GM18505 (cell line): Measurements from ENCODE around the gene TMEM123.

Experiments
- ATAC-seq: cut with Tn5 transposase; IDR thresholded peaks from one replicate; pipeline ENCODE4 v1.9.1; 2021; ENCODE audit not compliant: unreplicated experiment
- POLR2A ChIP-seq: IDR thresholded peaks from 4 replicates; pipeline ENCODE4 v1.6.1; 2011; ENCODE audit warnings: borderline replicate concordance; ENCODE audit not compliant: insufficient read depth, insufficient read length; ENCODE audit errors: extremely low read depth

Gene TMEM123

GRCh38 chr11:102420547-102420946 is 32.0 kb downstream of the TMEM123 start:
- ATAC-seq = peak; percentile 66
- TF ChIP-seq POLR2A = no peak

DNA sequence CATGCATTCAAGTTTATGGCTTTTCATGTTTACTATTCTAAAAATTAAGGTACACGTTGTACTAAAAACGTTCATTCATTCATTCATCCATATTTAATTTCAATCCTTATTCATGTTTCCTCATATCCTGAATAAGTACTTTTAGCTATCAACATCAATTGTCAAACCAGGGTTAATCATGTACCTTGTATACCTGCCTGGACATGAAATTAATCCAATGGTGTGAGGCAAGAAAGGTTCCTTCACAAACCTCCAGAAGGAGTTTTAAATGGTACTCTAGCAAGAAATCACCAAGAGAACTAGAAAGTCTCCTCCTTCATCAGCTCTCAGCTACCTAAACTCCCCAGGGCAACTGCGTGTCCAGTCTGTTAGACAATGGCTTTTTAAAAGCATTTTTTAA is 33.4 kb downstream of the TMEM123 start:
- no peak for TF ChIP-seq POLR2A
- ATAC-seq = no peak

DNA sequence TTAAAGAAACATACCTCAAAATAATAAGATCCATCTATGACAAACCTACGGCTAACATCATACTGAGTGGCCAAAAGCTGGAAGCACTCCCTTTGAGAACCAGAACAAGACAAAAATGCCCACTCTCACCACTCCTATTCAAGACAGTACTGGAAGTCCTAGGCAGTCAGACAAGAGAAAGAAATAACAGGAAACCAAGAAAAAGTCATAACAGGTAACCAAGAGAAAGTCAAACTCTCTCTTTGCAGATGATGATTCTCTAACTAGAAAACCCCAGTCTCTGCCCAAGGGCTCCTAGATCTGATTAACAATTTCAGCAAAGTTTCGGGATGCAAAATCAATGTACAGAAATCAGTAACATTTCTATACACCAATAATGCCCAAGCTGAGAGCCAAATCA is 35.6 kb downstream of the TMEM123 start:
- TF ChIP-seq POLR2A = no peak
- ATAC-seq = no peak

DNA sequence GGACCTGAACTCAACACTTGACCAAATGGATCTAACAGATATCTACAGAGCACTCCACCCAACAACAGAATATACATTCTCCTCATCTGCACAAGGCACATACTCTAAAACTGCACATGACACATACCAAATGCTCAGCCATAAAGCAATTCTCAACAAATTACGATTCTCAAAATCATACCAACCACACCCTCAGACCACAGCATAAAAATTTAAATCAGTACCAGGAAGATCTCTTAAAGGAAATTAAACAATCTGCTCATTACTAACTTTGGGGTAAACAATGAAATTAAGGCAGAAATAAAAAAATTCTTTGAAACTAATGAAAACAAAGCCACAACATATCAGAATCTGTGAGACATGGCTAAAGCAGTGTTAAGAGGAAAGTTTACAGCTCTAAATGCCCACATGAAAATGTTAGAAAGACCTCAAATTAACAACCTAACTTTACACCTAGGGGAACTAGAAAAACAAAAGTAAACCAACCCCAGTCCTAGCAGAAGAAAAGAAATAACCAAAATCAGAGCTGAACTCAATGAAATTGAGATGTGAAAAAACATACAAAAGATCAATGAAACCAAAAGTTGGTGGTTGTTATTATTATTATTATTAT is 37.2 kb downstream of the TMEM123 start:
- no peak for TF ChIP-seq POLR2A
- no peak for ATAC-seq

- no peak for TF ChIP-seq POLR2A
- ATAC-seq = no peak
Observed at GRCh38 chr11:102414559-102414958, 38.0 kb downstream of the TMEM123 start.

GRCh38 chr11:102413497-102413896 is 39.1 kb downstream of the TMEM123 start:
- no peak for TF ChIP-seq POLR2A
- no peak for ATAC-seq

GRCh38 chr11:102411142-102411541 is 41.4 kb downstream of the TMEM123 start:
- ATAC-seq = no peak
- TF ChIP-seq POLR2A = no peak

DNA sequence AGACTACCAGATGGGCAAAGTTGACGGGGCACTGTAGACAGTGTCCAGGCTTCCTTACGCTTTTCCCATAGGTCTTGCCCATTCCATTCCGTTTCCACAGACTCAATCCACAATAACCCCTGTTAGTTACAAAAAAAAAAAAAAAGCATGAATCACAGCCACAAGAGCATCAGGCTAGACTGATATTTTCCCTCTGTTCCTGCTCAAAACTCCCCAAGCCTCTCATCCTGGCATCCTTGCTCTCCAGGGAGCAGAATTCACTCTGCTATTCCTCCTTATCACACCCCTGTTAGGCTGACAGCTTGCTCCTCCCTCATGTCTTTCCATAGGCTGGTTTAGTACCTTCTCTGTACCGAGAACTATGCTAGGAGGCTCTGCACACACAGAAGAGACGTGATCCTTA is 42.2 kb downstream of the TMEM123 start:
- TF ChIP-seq POLR2A = no peak
- ATAC-seq = no peak

DNA sequence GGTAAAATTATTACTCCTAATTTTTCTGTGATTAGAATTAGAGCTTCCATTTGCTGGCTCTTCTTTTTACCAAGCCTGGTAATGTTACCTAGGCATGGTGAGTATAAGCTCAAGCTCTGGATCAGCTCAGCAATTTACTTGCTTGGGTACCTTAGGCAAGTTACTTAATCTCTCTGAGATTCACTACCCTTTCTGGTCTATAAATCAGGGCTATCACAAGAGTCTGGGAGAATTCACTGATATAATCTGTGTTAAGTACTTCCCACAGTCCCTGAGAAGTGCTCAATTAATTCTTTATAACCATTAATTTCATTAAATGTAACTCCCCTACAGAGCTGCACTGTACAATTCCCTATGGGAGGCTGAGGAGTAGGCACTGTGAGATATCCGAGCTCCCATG is 44.2 kb downstream of the TMEM123 start:
- ATAC-seq = no peak
- no peak for TF ChIP-seq POLR2A

DNA sequence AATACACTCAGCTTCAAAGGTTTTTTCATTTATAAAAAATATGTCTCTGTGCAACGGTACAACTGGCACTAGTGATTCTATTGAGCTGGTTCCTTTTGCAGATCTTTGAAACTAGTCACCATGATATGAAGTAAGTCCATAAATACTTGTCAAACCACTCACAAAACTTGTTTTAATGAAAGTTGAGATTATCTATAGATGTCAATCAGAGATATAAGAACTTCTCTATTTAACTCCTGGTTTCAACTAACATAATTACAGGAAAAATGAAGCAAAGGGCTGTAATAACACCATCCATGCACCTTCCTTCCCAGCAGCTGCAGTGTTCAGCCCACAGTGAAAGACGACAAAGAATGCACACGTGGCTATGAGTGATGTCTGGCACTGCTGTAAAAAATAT is 44.7 kb downstream of the TMEM123 start:
- ATAC-seq = no peak
- TF ChIP-seq POLR2A = no peak

GRCh38 chr11:102406099-102406498 is 46.5 kb downstream of the TMEM123 start:
- TF ChIP-seq POLR2A = no peak
- no peak for ATAC-seq

DNA sequence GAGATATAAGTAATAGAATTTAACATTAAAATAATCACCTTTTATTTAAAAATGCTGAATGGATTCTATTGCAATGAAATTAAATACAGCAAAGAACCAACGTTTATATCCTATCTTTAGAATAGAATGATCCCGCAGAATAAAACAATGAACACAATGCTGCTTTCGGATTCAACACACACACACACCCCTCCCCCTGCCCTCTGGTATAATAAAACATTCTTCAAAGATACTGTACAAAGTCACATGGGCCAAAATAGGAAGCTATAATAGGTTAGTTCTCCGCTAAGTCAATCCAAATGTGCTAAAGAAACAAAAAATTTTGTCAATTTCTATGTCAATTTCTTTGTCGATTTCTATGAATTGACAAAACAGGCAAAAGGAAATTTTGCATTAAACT is 47.1 kb downstream of the TMEM123 start:
- no peak for TF ChIP-seq POLR2A
- ATAC-seq = no peak

DNA sequence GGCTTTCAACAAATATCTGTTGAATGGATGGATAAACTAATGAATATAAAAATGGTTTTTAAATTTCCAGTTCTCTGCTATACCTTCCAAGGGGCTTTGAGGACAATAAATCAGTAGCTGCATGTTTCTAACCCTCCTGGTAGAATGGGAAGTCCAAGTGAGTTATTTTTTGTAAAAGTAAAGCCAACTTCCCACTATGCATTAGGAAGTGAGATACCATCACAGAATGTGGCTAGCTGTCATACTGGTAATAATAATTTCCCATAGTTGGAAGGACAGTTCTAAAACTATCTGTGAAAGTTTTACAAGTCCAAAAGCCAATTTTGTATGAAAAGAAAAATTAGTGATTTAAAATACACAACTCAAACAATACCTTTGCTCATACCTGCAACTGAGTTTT is 50.0 kb downstream of the TMEM123 start:
- no peak for ATAC-seq
- TF ChIP-seq POLR2A = no peak

DNA sequence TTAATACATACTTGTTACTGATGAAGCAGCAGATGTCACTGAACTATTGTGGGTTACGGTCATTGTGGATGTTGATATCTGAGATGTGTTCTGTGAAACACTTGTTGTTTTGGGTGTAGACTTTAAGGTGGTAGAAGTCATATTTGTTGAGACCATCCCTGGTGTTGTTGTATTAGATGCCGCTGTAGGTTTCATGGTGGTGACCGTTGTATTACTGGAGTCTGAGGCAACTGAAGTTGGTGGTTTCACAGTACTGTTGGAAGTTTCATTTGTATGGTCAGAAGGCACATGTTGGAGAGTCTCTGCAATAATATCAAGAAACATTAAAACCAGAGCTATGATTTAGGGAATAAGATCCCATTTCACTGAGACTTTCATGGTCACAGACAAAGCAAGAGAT is 50.7 kb downstream of the TMEM123 start:
- no peak for TF ChIP-seq POLR2A
- no peak for ATAC-seq

GRCh38 chr11:102400603-102401002 is 52.0 kb downstream of the TMEM123 start:
- no peak for ATAC-seq
- no peak for TF ChIP-seq POLR2A

- ATAC-seq = peak; percentile 54
- TF ChIP-seq POLR2A = no peak
Observed at GRCh38 chr11:102399189-102399588, 53.4 kb downstream of the TMEM123 start.

- TF ChIP-seq POLR2A = no peak
- no peak for ATAC-seq
Observed at GRCh38 chr11:102398297-102398696, 54.3 kb downstream of the TMEM123 start.
